ENCODE measurements around the gene RCOR3. TPM values are rescaled to one million over a fixed set of nuclear protein-coding genes. Genes with fewer than 3 reads are reported as not detected.

Gene RCOR3
- total and polyA plus RNA-seq, 2 of the 8 experiments (the other 6 are each of a cell fraction or from before 2014, with no cell fraction given): 21.4 to 36.3 TPM

DNA sequence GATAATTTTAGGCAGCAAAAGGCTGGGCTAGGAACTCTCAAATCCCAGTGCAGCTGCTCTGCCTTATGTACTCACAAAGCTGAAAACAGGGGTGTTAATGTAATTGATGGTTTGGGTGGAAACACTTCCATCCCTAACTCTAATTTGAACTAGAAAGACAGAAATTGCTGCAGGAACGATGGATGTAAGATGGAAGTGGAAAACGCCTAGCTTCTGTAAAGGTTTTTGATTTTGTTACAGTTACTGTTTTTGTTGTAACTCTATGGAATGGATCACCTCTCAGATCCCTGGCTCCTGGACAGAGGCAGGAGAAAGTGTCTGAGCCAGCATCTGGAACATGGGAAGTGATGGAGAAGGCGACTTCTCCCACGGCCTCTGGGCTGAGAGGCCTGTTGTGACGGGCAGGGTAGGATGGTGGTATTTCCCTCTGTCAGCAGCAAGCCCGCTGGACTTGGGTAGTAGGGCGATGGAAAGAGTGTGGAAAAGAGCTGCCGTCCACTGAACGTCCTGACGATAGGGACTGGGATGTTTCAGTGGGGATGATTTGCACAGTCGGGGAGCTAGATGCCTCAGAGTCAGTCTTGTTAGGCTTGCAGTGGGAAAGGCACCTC, 69.0 kb downstream of the RCOR3 start:
- ChIA-PET POLR2A (ENCODE audit: partially characterized antibody) (interaction anchor here (0.6 to 2.0 kb wide), 6 partner anchors 9 to 151 kb away, joined by 3 to 7 read pairs (median 4); no protein-coding TSS in a partner anchor), CTCF (ENCODE audit: partially characterized antibody) (interaction anchor here (0.8 to 4.2 kb wide), 15 partner anchors 11 to 326 kb away, joined by 3 to 30 read pairs (median 4); no protein-coding TSS in a partner anchor)
- no peak for FAIRE-seq
- peak overlapping the region in 1 of 4 experiments; percentile 68; a peak in 1 of 8 replicates for H3K4me3 ChIP-seq (ENCODE audit: extremely low read depth in 1 of 4, insufficient read depth in 2 of 4, low read depth in 3 of 4, low read length in 4 of 4)
- H3K56ac ChIP-seq (replicated peaks; ENCODE audit: insufficient read length, low read depth, low read length): no peak overlapping the region
- H3K23me2 ChIP-seq (ENCODE audit: low read depth, low read length): peaks cover 5% of the 10 kb centered on the region
- peak overlapping the region; percentile 47; the same call in 1 of the 2 replicates for H2AK5ac ChIP-seq (ENCODE audit: low read depth, low read length)
- no peaks in the 10 kb centered on the region for H3K9me3 ChIP-seq (ENCODE audit: insufficient read depth in 2 of 2, low read depth in 1 of 2, low read length in 1 of 2)
- H3K23ac ChIP-seq (ENCODE audit: insufficient read length): no peak overlapping the region
- WGBS, 2 experiments (ENCODE audit: extremely low coverage in 1 of 2, insufficient coverage in 1 of 2, insufficient read length in 1 of 2, insufficient replicate concordance in 2 of 2, low coverage in 1 of 2, low lambda C conversion rate in 2 of 2, missing lambda C conversion rate in 1 of 2): 95% methylated on average over 11 of the region's 11 CpGs; no CpG with 5 or more reads in 1 of the 2 experiments
- H4K5ac ChIP-seq (ENCODE audit: insufficient read length, low read depth, low read length): no peak overlapping the region
- H4K8ac ChIP-seq (ENCODE audit: extremely low read depth, insufficient read depth, low read length): no peak overlapping the region
- H3K14ac ChIP-seq (ENCODE audit: insufficient read length): no peak overlapping the region
- H2BK120ac ChIP-seq (replicated peaks; ENCODE audit: low read depth, low read length): no peak overlapping the region
- H3K79me1 ChIP-seq (ENCODE audit: low read depth, low read length): peaks cover 20% of the 10 kb centered on the region
- peak overlapping the region; percentile 5; the same call in 1 of the 2 replicates for H2BK15ac ChIP-seq (ENCODE audit: low read length)
- H3K27ac ChIP-seq (ENCODE audit: low read depth, low read length): no peak overlapping the region
- no peak overlapping the region for H3K4ac ChIP-seq (replicated peaks; ENCODE audit: insufficient read length, low read depth, low read length)
- TF ChIP-seq GTF2F1 (IDR thresholded peaks at IDR 0.05; ENCODE audit: borderline replicate concordance, low read depth, low read length) (no peak), EZH2 (IDR thresholded peaks at IDR 0.05; ENCODE audit: low read depth, low read length, severe bottlenecking) (no peak), SIRT6 (IDR thresholded peaks at IDR 0.05; ENCODE audit: low read length) (no peak), POLR2A (IDR thresholded peaks at IDR 0.05; ENCODE audit: control extremely low read depth in 1 of 2, low read depth in 2 of 2, low read length in 2 of 2) (no peak), EP300 (IDR thresholded peaks at IDR 0.05; ENCODE audit: borderline replicate concordance in 1 of 2, low read depth in 2 of 2, low read length in 2 of 2) (no peak), RNF2 (IDR thresholded peaks at IDR 0.05; ENCODE audit: borderline replicate concordance, low read depth, low read length, missing control alignments, poor library complexity, severe bottlenecking) (no peak)
- no peak overlapping the region for H4K91ac ChIP-seq (replicated peaks; ENCODE audit: insufficient read length, low read length)
- DNase-seq (ENCODE audit: low read depth in 1 of 2, low spot score in 2 of 2): no peak
- peaks cover 0 to 7% (median 4%) of the 10 kb centered on the region in 4 experiments; a peak in 5 of 7 replicates for H3K27me3 ChIP-seq (replicated peaks in 1 of 4; ENCODE audit: control insufficient read depth in 3 of 4, extremely low read depth in 1 of 4, insufficient read depth in 3 of 4, low read length in 3 of 4)
- no peak overlapping the region for H2BK5ac ChIP-seq (ENCODE audit: low read depth, low read length)
- H3K4me2 ChIP-seq (ENCODE audit: insufficient read depth in 1 of 2, low read depth in 2 of 2, low read length in 2 of 2): peak overlapping the region; percentile 29 to 96; a peak in 2 of 4 replicates
- peaks cover 0 to 53% of the 10 kb centered on the region in 2 experiments; a peak in 2 of 4 replicates for H3K79me2 ChIP-seq (ENCODE audit: control insufficient read depth in 1 of 2, insufficient read depth in 2 of 2, low read length in 2 of 2)
- no peak overlapping the region for H2BK12ac ChIP-seq (ENCODE audit: low read depth, low read length)
- no peak overlapping the region for H2AFZ ChIP-seq (ENCODE audit: low read length)
- H3K4me1 ChIP-seq (replicated peaks in 1 of 4; ENCODE audit: control insufficient read depth in 3 of 4, insufficient read depth in 4 of 4, low read length in 3 of 4): peaks cover 11 to 28% (median 26%) of the 10 kb centered on the region in 4 experiments
- H4K20me1 ChIP-seq (replicated peaks in 1 of 2; ENCODE audit: control insufficient read depth in 1 of 2, insufficient read depth in 2 of 2, low read length in 2 of 2): peaks cover 0 to 5% of the 10 kb centered on the region in 2 experiments
- H3K36me3 ChIP-seq (ENCODE audit: control insufficient read depth in 2 of 4, insufficient read depth in 4 of 4, low read length in 3 of 4): no peaks in the 10 kb centered on the region
- H3K9ac ChIP-seq (replicated peaks in 1 of 4; ENCODE audit: extremely low read depth in 1 of 4, low read depth in 3 of 4, low read length in 3 of 4): no peak overlapping the region; a peak in 1 of 7 replicates
- H3K18ac ChIP-seq (ENCODE audit: extremely low read depth, low read length): no peak overlapping the region
- H2BK20ac ChIP-seq (ENCODE audit: low read length): no peak overlapping the region; the same call in 1 of the 2 replicates
